Adrenal gland (tissue), 5 donors: ENCODE data around the gene TPO.

ENCODE experiments used
- CTCF ChIP-seq, 6 experiments: fragments of 450-650 bp in 4 of 6; fragments of 200-600 bp in 2 of 6; sonication (generic) in 1 of 6; IDR thresholded peaks; 1 replicate in 5 of 6; 2 replicates in 1 of 6; pipeline versions ENCODE4 v1.5.1 to v1.8.0; 2016 to 2021; ENCODE audit warnings: antibody characterized with exemption in 6 of 6, mild to moderate bottlenecking in 2 of 6, moderate library complexity in 1 of 6
- POLR2A ChIP-seq, 2 donors: fragments of 450-650 bp; IDR thresholded peaks; one replicate each; pipeline ENCODE4 v1.6.1; 2017; ENCODE audit warnings: antibody characterized with exemption in 2 of 2, mild to moderate bottlenecking in 2 of 2, moderate library complexity in 1 of 2
- donor health status: DM: no; HTN: no; CAD: no.

- no peak for TF ChIP-seq CTCF (IDR thresholded peaks at IDR 0.05)
- no peak for TF ChIP-seq POLR2A (IDR thresholded peaks at IDR 0.05)
Measured at GRCh38 chr2:1413156-1413710, at the start of gene TPO.
